ENCODE data around the gene LRSAM1. TPM values are rescaled to one million over a fixed set of nuclear protein-coding genes. Genes with fewer than 3 reads are reported as not detected.

Gene LRSAM1
- total RNA-seq (2014; rRNA removed; shearing (Covaris generic)) = 20.0 and 20.7 TPM in 2 replicates

DNA sequence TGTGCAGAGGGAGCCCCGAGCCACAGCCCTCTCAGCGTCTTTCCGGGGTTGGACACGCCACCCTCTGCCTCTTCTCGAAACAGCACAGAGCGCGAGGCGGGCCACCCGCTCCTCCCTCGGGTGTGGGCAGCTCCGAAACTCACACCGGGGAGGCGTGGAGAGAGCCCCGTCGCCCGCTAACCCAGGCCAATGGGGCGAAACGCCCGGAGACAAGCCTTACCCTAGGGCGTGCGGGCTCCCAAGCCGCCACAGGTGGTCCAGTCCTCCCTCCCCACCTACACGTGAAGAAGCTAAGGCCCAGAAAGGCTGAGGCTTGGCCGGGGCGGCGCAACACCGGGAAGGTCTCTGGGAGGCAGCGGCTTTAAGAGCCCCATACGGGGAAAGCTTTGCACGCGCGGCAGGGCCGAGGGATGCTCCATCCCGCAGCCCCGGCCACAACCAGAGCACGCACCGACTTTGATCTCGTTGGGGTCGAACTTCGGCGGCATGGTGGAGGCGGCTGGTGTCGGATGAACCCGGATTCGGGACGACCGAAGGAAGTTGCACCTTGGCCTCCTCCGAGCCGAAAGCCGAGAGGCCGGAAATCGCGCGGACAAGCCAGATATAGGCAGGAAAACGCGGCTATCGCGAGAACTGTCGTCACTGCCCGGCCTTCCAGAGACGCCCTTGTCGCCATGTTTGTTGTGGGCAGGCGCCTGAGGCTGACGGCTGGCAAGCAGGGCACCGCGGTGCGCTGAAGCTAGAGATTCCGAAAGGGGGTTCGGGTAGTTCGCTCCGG is at the start of gene LRSAM1, which contains the start of gene RPL12:
Gene LRSAM1 (plus strand): TSS at position 681 of the 778 bp plus-strand sequence. CDS start 3,018 bp downstream, outside the sequence.
Gene RPL12 (minus strand): TSS at position 577 of the 778 bp plus-strand sequence. CDS start 89 bp downstream, at position 488.
- in situ Hi-C loops (cut with HindIII; ENCODE audit: low sequenced_read_pairs) = no loop called here
- peak; percentile 97 for DNase-seq (ENCODE audit: low spot score)

DNA sequence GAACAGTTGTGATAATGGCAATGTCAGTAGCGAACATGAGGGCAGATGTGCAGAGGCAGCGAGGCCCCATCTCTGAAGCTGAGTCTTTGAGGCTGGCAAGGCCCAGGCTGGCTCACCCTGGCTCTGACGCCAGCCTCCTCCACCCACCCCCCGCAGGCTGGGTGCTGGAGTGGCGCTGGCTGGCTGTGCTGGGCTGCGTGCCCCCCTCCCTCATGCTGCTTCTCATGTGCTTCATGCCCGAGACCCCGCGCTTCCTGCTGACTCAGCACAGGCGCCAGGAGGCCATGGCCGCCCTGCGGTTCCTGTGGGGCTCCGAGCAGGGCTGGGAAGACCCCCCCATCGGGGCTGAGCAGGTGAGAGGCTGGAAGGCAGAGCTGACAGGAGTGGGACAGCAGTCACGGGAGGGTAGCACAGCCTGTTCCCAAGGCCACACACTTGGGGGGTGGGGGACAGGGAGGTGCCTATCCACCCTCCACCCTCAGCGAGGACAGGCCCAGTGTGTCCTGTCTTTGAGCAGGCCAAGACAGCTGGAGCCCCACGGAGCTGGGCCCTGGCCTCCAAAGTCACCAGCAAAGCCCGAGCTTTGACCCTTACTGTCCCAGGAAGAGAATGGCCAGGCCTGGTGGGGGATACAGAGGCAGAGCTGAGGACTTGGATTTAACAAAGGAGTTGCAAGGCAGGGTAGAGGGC is 48.8 kb upstream of the LRSAM1 start:
- in situ Hi-C loops (cut with HindIII; ENCODE audit: low sequenced_read_pairs) = no loop called here
- DNase-seq (ENCODE audit: low spot score) = no peak

DNA sequence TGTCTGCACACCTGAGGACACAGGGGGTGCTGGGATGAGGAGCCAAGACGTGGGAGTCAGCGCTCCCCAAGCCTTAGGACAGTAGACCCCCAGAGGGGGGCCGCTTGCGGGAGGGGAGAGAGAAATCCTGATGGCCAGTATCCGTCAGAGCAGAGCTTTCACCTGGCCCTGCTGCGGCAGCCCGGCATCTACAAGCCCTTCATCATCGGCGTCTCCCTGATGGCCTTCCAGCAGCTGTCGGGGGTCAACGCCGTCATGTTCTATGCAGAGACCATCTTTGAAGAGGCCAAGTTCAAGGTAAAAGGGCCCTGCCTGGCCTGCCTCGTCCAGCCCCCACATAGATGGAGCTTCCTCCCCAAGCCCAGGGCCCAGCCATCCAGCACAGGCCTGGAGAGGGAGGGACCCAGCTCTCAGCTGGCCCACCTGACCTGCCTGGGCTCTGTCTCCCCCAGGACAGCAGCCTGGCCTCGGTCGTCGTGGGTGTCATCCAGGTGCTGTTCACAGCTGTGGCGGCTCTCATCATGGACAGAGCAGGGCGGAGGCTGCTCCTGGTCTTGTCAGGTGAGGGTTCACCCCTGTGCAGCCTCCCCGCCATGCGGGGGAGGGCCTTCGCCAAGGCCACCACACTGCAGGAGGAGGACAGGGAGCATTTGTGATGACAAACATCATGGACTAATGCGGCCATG is 47.7 kb upstream of the LRSAM1 start:
- in situ Hi-C loops (cut with HindIII; ENCODE audit: low sequenced_read_pairs) = no loop called here
- DNase-seq (ENCODE audit: low spot score) = no peak

- in situ Hi-C loops (cut with HindIII; ENCODE audit: low sequenced_read_pairs) = no loop called here
- DNase-seq (ENCODE audit: low spot score) = no peak
These were observed 46.7 kb upstream of the LRSAM1 start for GRCh38 chr9:127404631-127405030.

GRCh38 chr9:127405344-127406125 is 45.8 kb upstream of the LRSAM1 start:
- in situ Hi-C loops (cut with HindIII; ENCODE audit: low sequenced_read_pairs) = no loop called here
- DNase-seq (ENCODE audit: low spot score) = no peak

DNA sequence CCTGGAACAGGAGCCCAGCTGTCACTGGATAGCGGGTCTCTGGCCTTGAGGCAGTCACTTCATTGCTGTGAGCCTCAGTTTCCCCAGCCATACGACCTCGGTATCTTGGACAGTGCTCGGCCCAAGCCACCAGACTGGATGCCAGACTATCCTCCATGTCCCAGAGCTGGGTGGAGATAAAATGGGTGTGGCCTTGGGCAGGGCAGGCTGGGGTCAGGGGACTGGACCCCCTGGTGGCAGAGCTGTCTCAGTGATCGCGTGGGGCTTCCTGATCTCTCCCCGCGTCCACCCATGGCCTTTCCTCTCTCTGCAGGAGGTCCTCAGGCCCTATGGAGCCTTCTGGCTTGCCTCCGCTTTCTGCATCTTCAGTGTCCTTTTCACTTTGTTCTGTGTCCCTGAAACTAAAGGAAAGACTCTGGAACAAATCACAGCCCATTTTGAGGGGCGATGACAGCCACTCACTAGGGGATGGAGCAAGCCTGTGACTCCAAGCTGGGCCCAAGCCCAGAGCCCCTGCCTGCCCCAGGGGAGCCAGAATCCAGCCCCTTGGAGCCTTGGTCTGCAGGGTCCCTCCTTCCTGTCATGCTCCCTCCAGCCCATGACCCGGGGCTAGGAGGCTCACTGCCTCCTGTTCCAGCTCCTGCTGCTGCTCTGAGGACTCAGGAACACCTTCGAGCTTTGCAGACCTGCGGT is 44.4 kb upstream of the LRSAM1 start:
- in situ Hi-C loops (cut with HindIII; ENCODE audit: low sequenced_read_pairs) = no loop called here

GRCh38 chr9:127407492-127407843 is 43.8 kb upstream of the LRSAM1 start:
- in situ Hi-C loops (cut with HindIII; ENCODE audit: low sequenced_read_pairs) = no loop called here
- peak; percentile 97 for DNase-seq (ENCODE audit: low spot score)

More for the DNA sequence above, 44.4 kb upstream of the LRSAM1 start:
- DNase-seq (ENCODE audit: low spot score) = no peak

DNA sequence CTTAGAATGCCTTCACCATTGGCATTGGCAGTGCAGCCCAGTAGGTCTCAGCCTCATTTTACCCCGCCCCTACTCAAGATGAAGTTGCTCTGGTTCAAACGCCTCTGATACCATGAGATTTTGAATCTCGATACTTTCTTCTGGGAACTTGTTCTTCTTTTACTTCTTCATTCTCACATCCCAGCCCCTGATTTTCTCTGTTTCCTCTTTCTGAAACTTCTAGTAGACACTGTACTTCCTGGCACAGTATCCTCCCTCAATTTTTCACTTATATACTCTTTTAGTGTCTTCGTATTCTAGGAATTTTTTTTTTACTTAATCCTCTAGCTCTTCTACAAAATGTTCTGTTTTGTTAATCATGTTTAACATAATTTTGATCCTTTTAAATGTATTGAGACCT is 40.2 kb upstream of the LRSAM1 start:
- DNase-seq (ENCODE audit: low spot score) = no peak
- in situ Hi-C loops (cut with HindIII; ENCODE audit: low sequenced_read_pairs) = no loop called here

- in situ Hi-C loops (cut with HindIII; ENCODE audit: low sequenced_read_pairs) = no loop called here
- DNase-seq (ENCODE audit: low spot score) = no peak
These were observed 36.2 kb upstream of the LRSAM1 start for GRCh38 chr9:127415141-127415540.

- no peak for DNase-seq (ENCODE audit: low spot score)
These were observed 35.7 kb upstream of the LRSAM1 start for GRCh38 chr9:127415657-127416056.

DNA sequence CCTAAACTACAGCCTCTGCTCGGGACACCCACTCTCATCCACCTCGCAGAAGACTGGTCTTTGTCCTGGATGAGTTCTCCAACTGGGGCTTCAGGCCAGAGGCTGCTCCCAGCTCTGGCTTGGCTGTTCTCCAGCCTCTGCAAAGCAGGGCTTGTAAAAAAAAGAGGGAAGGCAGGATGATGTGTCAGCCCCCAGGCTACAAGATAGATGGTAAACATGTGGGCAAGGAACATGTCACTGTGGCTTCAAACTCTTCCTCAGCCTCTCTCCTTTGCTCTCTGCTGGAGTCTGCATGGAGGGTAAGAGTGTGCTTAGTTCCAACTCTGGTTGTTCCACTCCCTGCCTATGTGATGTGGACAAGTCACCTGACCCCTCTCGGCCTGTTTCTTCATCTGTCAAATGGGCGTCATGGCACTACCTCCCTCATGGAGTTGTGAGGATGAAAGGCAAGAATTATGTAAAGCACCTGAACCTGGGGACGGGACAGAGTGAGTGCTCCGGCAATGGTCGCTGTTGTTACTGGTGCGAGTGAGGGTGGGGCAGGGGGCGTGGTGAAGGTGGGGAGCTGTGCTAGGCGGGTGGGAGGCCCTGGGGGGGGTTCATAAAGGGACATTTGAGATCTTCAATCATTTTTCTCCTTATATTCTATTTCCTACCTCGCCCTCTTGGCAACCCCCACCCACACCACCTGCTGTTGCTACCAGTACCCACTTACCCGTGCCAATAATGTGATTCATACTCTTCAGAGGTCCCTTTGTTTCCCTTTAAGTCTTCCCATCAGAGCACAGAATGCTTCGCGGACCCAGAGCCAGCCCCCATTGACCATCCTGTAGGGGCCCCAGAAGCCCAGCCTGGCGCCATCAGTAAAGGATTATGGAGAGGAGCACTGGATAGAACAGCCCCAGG is 33.9 kb upstream of the LRSAM1 start:
- in situ Hi-C loops (cut with HindIII; ENCODE audit: low sequenced_read_pairs) = no loop called here
- no peak for DNase-seq (ENCODE audit: low spot score)

More at GRCh38 chr9:127415657-127416056, 35.7 kb upstream of the LRSAM1 start:
- in situ Hi-C loops (cut with HindIII; ENCODE audit: low sequenced_read_pairs) = no loop called here

DNA sequence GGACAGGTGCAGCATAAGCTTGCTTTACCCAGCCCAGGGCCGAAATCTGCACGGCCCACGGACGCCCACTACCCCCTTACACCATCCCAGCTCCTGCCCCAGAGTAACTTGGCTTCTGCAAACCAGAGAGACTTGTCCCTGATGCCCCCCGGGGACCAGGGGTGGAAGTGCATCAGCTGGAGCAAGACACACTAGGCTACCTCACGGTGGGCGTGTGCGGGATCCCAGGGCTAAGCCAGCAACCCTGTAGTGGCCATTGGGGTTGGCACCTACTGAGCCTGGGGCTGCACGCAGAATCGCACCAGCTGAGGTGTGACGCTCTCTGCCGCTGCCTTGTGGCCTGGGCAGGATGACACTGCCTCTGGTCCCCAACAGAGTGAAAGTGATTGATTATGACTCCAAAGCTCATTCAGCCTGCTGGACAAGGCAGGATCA is 33.3 kb upstream of the LRSAM1 start:
- DNase-seq (ENCODE audit: low spot score) = no peak
- in situ Hi-C loops (cut with HindIII; ENCODE audit: low sequenced_read_pairs) = no loop called here

DNA sequence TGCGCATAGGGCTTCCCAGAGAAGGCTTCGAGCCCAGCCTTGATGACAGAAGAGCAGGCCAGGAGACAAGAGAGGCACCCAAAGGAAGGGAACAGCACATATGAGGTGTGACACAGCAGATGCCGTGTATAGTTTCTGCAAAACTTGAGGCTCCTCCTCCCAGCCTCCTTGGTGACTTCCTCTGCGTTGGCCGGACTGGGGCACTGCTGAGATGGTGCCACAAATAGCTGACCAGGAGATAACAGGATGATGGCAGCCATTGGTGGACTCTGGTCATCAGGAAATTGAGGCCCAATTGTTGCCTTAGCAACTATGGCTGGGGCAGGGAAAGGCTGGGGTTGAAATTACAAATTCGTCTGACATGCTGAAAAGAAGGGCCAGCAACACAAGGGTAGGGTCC is 32.0 kb upstream of the LRSAM1 start:
- DNase-seq (ENCODE audit: low spot score) = no peak
- in situ Hi-C loops (cut with HindIII; ENCODE audit: low sequenced_read_pairs) = no loop called here

DNA sequence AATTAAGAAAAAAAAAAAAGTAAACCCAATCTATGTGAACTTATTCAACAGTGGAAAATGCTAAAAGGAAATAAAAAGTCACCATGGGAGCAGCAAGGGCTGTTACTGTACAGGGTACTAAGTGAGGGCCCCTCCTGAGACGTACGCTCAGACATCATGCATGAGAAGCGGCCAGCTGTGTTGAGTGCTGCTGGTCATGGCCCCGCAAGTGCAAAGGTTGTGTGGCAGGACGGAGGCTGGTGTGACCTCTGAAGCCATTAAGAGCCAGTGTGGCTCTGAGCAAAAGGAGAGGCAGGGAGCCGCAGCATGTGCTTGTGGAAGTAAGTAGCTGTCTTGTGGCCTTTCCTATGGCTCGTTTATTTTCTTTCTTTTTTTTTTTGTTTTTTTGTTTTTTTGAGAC is 30.3 kb upstream of the LRSAM1 start:
- in situ Hi-C loops (cut with HindIII; ENCODE audit: low sequenced_read_pairs) = no loop called here
- no peak for DNase-seq (ENCODE audit: low spot score)

GRCh38 chr9:127422133-127422782 is 29.1 kb upstream of the LRSAM1 start:
- in situ Hi-C loops (cut with HindIII; ENCODE audit: low sequenced_read_pairs) = no loop called here
- no peak for DNase-seq (ENCODE audit: low spot score)

- in situ Hi-C loops (cut with HindIII; ENCODE audit: low sequenced_read_pairs) = no loop called here
- no peak for DNase-seq (ENCODE audit: low spot score)
These were observed 28.5 kb upstream of the LRSAM1 start for GRCh38 chr9:127422787-127423186.

DNA sequence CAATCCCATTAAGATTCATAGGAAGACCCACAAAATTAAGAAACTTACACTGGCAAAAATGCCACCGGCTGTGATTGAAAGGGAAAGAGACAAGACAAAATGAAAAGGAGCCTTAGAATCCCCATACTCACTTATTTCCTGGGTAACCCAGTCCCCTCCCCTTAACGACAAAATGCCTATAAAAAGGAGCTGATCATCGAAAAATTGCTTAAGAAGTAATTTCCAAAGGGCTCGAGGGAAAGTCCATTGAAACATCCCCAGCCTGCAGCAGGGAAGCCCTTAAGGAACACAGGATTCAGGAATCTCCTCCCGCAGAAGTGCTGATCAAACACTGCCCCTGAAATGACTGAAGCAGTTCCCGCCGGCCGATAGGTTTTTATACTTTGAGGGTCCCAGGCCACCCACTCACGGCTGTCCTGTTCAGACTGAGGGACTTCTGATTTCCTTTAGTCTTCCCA is 27.8 kb upstream of the LRSAM1 start:
- no peak for DNase-seq (ENCODE audit: low spot score)
- in situ Hi-C loops (cut with HindIII; ENCODE audit: low sequenced_read_pairs) = no loop called here

Measured in G401 (cell line).